HG03460 (cell line): ENCODE results near the gene CCDC78.
"Not testable (repeated sequence)": the region's sequence is repeated elsewhere in the genome, so short reads cannot be mapped to it uniquely, and the experiment has no call there.

ENCODE experiments used
- ATAC-seq: cut with Tn5 transposase; IDR thresholded peaks from one replicate; pipeline ENCODE4 v1.9.1; 2021; ENCODE audit not compliant: unreplicated experiment

Gene CCDC78

GRCh38 chr16:694863-695354, 31.3 kb downstream of the CCDC78 start:
- ATAC-seq = no peak

- ATAC-seq = no peak
Observed at GRCh38 chr16:694187-694862, 31.9 kb downstream of the CCDC78 start.

- ATAC-seq = no peak
Observed at GRCh38 chr16:693766-694165, 32.5 kb downstream of the CCDC78 start.

- no peak for ATAC-seq
Observed at GRCh38 chr16:693364-693763, 32.9 kb downstream of the CCDC78 start.

- no peak for ATAC-seq
Observed at GRCh38 chr16:692356-693108, 33.7 kb downstream of the CCDC78 start.

GRCh38 chr16:691242-691641, 35.0 kb downstream of the CCDC78 start:
- not testable (repeated sequence) for ATAC-seq

- ATAC-seq = no peak
Observed at GRCh38 chr16:689175-689897, 36.9 kb downstream of the CCDC78 start.

GRCh38 chr16:687499-687898, 38.7 kb downstream of the CCDC78 start:
- ATAC-seq = no peak

- ATAC-seq = no peak
Observed at GRCh38 chr16:686459-687260, 39.6 kb downstream of the CCDC78 start.

GRCh38 chr16:685967-686366, 40.3 kb downstream of the CCDC78 start:
- no peak for ATAC-seq

- ATAC-seq = no peak
Observed at GRCh38 chr16:684961-685696, 41.1 kb downstream of the CCDC78 start.

- ATAC-seq = peak; percentile 51
Observed at GRCh38 chr16:684071-684794, 42.0 kb downstream of the CCDC78 start, which contains the start of gene JMJD8. Gene JMJD8, minus strand, starts transcription at chr16:684334. Its CDS starts 15 bp downstream, at chr16:684319.

GRCh38 chr16:683396-684070, 42.7 kb downstream of the CCDC78 start:
- ATAC-seq = no peak

GRCh38 chr16:682493-683395, 43.5 kb downstream of the CCDC78 start:
- ATAC-seq = no peak

GRCh38 chr16:681746-682427, 44.4 kb downstream of the CCDC78 start:
- ATAC-seq = no peak

GRCh38 chr16:680967-681745, 45.1 kb downstream of the CCDC78 start:
- ATAC-seq = no peak

- ATAC-seq = no peak
Observed at GRCh38 chr16:680625-680945, 45.7 kb downstream of the CCDC78 start.
